ENCODE data around the gene AMBRA1. TPM values are rescaled to one million over a fixed set of nuclear protein-coding genes. Genes with fewer than 3 reads are reported as not detected.
A peak's percentile ranks its signal among the peaks of the same experiment; 100 is the strongest.

AMBRA1 gene
- polyA plus RNA-seq, 3 donors from 2014 or later = 5.3 to 12.8 (median 7.4) TPM

- no peak overlapping the region for H3K4me3 Mint-ChIP-seq
- peak overlapping the region in 2 of 6 donors; percentile 13 to 56 for H3K27ac Mint-ChIP-seq
- peaks cover 0 to 13% (median 10%) of the 10 kb centered on the region in 3 donors for H3K36me3 Mint-ChIP-seq
- no peaks in the 10 kb centered on the region for H3K9me3 Mint-ChIP-seq
- H3K27me3 Mint-ChIP-seq (ENCODE audit: low read depth in 3 of 3) = no peaks in the 10 kb centered on the region
- peaks cover 24 to 41% of the 10 kb centered on the region in 2 donors for H3K4me1 Mint-ChIP-seq
- no peak for DNase-seq
These were observed 81.5 kb downstream of the AMBRA1 start for GRCh38 chr11:46512261-46512881.

DNA sequence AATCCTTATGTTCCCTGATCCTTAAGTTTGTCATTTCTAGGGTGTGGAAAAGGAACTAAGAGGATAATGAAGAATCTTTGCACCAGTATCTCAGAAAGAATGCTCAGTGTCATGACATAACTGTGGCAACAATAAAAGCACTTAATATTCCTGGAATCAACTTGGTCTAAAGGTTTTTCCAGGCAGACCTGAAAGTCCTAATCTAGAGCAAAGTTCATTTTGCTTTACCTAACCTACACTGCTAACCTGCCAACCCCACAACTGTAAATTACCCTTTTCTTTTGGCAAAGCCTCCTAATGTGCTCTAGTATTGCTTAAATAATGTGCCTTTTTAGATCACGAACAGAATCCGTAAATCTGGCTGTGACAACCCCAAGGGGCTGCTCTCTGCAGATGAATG lies 82.5 kb downstream of the AMBRA1 start:
- peaks cover 0 to 1% (median 0%) of the 10 kb centered on the region in 3 donors for H3K27me3 Mint-ChIP-seq (ENCODE audit: low read depth in 3 of 3)
- H3K4me1 Mint-ChIP-seq = peaks cover 24 to 44% of the 10 kb centered on the region in 2 donors
- peak overlapping the region in 1 of 6 donors; percentile 28 for H3K27ac Mint-ChIP-seq
- no peaks in the 10 kb centered on the region for H3K9me3 Mint-ChIP-seq
- H3K4me3 Mint-ChIP-seq = no peak overlapping the region
- peaks cover 0 to 18% (median 14%) of the 10 kb centered on the region in 3 donors for H3K36me3 Mint-ChIP-seq
- no peak for DNase-seq

- Mint-ChIP-seq H3K27ac (no peak overlapping the region), H3K27me3 (ENCODE audit: low read depth in 3 of 3) (peaks cover 0 to 1% (median 0%) of the 10 kb centered on the region in 3 donors), H3K4me1 (peaks cover 7 to 29% of the 10 kb centered on the region in 2 donors), H3K9me3 (no peaks in the 10 kb centered on the region), H3K36me3 (peaks cover 0 to 24% (median 22%) of the 10 kb centered on the region in 3 donors), H3K4me3 (no peak overlapping the region)
- no peak for DNase-seq
These were observed 85.5 kb downstream of the AMBRA1 start for GRCh38 chr11:46508360-46508759.

GRCh38 chr11:46506483-46506791 lies 87.4 kb downstream of the AMBRA1 start:
- Mint-ChIP-seq H3K4me3 (no peak overlapping the region), H3K4me1 (peaks cover 5 to 20% of the 10 kb centered on the region in 2 donors), H3K36me3 (peaks cover 0 to 26% (median 25%) of the 10 kb centered on the region in 3 donors), H3K27ac (peak overlapping the region in 1 of 6 donors; percentile 22), H3K27me3 (ENCODE audit: low read depth in 3 of 3) (peaks cover 0 to 1% (median 0%) of the 10 kb centered on the region in 3 donors), H3K9me3 (no peaks in the 10 kb centered on the region)
- no peak for DNase-seq

DNA sequence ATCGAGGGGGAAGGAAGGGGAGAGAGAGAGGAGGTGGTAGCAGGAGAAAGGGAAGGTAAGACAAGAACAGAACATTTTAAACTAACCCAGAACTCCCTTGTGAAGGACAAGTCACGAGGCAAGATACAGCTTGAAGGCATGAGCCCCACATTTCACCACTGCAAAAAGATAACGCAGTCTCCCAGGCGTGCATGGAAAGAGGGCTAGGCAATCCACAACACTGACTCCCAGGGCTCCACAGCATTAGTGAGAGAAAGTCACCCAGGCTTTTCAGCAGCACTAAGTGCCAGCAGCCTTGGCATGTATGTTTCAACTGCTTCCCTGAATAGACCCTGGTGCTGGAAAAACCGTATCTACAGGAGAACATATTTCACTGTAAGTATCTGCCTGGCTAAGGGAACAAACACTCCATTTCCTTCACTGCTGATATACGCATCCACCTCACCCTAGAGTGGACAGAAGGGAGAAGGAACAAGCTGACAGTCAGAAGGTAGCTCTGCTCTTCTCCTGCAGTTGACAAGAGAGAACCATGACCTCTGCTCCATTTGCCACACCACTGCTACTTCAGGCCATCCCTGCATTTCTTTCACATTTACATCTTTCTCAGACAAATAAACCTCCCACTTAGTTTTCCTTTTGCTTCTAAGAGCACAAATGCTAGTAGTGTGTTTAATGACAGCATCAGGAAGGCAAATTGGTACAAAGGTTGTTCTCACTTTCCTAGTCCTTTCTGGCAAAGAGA lies 87.9 kb downstream of the AMBRA1 start:
- Mint-ChIP-seq H3K4me3 (no peak overlapping the region), H3K27ac (no peak overlapping the region), H3K36me3 (peaks cover 0 to 26% (median 25%) of the 10 kb centered on the region in 3 donors), H3K27me3 (ENCODE audit: low read depth in 3 of 3) (peaks cover 0 to 1% (median 0%) of the 10 kb centered on the region in 3 donors), H3K9me3 (no peaks in the 10 kb centered on the region), H3K4me1 (peaks cover 2 to 20% of the 10 kb centered on the region in 2 donors)
- DNase-seq = no peak

DNA sequence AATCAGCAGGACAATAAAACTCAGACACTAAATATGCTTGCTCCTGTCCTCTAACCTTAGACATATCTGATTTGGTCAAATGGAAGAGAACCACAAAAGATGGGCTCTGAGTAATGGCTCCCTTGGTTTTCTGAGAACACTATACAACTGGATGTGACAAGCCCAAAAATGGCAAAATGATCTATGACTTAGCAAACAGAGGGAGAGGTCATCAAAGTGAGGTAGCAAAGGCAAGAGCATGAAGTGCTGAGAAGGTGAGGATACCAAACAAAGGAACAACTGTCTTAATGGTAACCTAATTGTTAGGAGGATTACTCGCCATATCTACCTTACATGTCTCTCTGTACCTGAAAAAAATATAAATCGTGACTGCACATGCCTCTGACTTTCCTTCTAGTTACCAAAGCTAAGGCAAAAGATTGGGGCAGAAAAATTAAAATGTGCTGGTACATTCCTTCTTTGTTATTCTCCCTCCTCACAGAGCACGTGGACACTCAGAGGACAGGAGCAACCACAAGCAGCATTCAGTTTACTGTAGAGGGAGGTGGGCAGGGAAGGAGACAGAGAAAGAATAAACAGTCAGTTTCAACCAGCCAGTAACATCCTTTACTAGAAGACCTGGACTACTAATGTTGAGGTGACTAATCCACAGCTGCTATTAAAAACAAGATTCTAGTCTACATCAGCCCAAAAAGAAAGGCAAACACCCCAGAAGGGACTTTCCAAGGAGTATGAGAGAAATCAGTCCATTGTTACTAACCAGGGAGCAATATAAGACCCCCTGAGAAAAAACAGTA lies 88.8 kb downstream of the AMBRA1 start:
- Mint-ChIP-seq H3K36me3 (peaks cover 0 to 29% (median 26%) of the 10 kb centered on the region in 3 donors), H3K27me3 (ENCODE audit: low read depth in 3 of 3) (peaks cover 0 to 1% (median 0%) of the 10 kb centered on the region in 3 donors), H3K4me3 (no peak overlapping the region), H3K27ac (peak overlapping the region in 1 of 6 donors; percentile 38), H3K9me3 (no peaks in the 10 kb centered on the region), H3K4me1 (peaks cover 2 to 15% of the 10 kb centered on the region in 2 donors)
- no peak for DNase-seq

GRCh38 chr11:46499821-46500220 lies 94.0 kb downstream of the AMBRA1 start:
- no peaks in the 10 kb centered on the region for H3K9me3 Mint-ChIP-seq
- H3K4me3 Mint-ChIP-seq = no peak overlapping the region
- DNase-seq = no peak
- H3K36me3 Mint-ChIP-seq = peaks cover 0 to 22% (median 5%) of the 10 kb centered on the region in 3 donors
- H3K27ac Mint-ChIP-seq = no peak overlapping the region
- peaks cover 0 to 13% of the 10 kb centered on the region in 2 donors for H3K4me1 Mint-ChIP-seq
- no peaks in the 10 kb centered on the region for H3K27me3 Mint-ChIP-seq (ENCODE audit: low read depth in 3 of 3)

DNA sequence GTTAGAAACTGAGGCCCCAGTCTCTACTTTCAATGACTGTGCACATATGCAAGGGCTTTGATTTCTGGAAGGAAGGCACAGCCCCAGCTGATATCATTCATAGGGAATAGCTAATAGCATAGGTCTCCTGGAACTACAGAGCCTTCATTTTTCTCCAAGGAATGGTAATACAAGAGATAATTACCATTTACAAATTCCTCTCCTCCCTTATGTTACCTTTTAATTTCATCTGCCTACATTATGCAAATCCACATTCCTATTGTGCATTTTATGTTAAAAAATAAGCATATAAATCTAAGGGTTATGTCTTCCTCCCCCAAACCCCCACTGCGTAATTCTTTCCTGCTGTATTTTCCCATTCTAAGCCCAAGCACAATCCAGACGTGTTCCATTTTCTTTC lies 94.9 kb downstream of the AMBRA1 start:
- Mint-ChIP-seq H3K27ac (peak overlapping the region in 1 of 6 donors; percentile 46), H3K4me1 (peaks cover 0 to 13% of the 10 kb centered on the region in 2 donors), H3K36me3 (peaks cover 0 to 25% (median 6%) of the 10 kb centered on the region in 3 donors), H3K4me3 (no peak overlapping the region), H3K9me3 (no peaks in the 10 kb centered on the region), H3K27me3 (ENCODE audit: low read depth in 3 of 3) (no peaks in the 10 kb centered on the region)
- DNase-seq = no peak

- Mint-ChIP-seq H3K4me1 (peaks cover 0 to 13% of the 10 kb centered on the region in 2 donors), H3K9me3 (no peaks in the 10 kb centered on the region), H3K36me3 (peaks cover 0 to 29% (median 9%) of the 10 kb centered on the region in 3 donors), H3K27me3 (ENCODE audit: low read depth in 3 of 3) (no peaks in the 10 kb centered on the region), H3K4me3 (no peak overlapping the region), H3K27ac (peak overlapping the region in 5 of 6 donors; percentile 1 to 43 (median 22))
- DNase-seq = no peak
These were observed 95.6 kb downstream of the AMBRA1 start for GRCh38 chr11:46498179-46498578.

DNA sequence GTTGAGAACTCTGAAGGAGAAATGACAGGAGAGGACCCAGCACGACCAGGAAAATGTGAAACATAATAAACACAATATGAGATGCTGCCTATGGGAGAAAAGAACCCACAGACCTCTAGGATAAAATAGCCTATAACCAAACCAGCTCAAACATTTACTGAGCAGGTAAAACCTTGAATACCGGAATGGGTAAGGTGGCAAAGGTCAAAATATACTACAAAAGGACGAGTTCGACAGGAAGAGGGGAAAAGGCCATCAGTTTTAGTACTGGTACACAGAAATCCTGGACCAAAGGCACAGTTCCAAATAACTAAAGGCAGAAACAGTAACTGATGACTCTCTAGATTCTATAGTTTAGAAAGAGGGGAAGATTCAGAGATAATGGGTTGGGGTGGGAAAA lies 96.3 kb downstream of the AMBRA1 start:
- Mint-ChIP-seq H3K4me3 (no peak overlapping the region), H3K36me3 (peaks cover 0 to 29% (median 6%) of the 10 kb centered on the region in 3 donors), H3K9me3 (no peaks in the 10 kb centered on the region), H3K27ac (peak overlapping the region in 3 of 6 donors; percentile 1 to 43 (median 22)), H3K27me3 (ENCODE audit: low read depth in 3 of 3) (no peaks in the 10 kb centered on the region), H3K4me1 (peaks cover 0 to 13% of the 10 kb centered on the region in 2 donors)
- DNase-seq = no peak

DNA sequence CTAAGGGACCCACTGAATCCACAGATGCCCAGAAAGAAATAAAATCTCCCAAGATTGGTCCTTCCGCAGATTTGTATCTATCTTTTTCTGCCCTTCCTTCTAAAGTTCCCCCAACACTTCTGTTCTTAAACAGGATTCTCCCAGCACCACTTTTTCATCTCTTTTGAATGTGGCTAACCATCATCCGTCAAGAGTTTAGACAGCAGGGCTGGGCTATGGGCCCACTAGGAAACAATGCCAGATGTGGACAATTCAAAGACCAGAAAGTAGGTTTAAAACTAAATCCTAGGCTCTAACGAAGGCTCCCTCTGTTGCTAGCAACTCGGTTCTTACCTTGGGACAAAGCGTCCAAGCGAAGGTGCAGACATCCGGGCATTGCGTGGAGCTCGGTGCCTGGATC lies 100.0 kb downstream of the AMBRA1 start:
- peaks cover 0 to 35% (median 6%) of the 10 kb centered on the region in 3 donors for H3K36me3 Mint-ChIP-seq

GRCh38 chr11:46492532-46492931 lies 101.3 kb downstream of the AMBRA1 start:
- no peaks in the 10 kb centered on the region for H3K9me3 Mint-ChIP-seq
- H3K4me1 Mint-ChIP-seq = peaks cover 7 to 30% of the 10 kb centered on the region in 2 donors
- H3K4me3 Mint-ChIP-seq = no peak overlapping the region
- H3K27ac Mint-ChIP-seq = no peak overlapping the region
- H3K27me3 Mint-ChIP-seq (ENCODE audit: low read depth in 3 of 3) = no peaks in the 10 kb centered on the region
- peaks cover 0 to 30% (median 6%) of the 10 kb centered on the region in 3 donors for H3K36me3 Mint-ChIP-seq
- DNase-seq = no peak

More for the DNA sequence above, 100.0 kb downstream of the AMBRA1 start:
- H3K27me3 Mint-ChIP-seq (ENCODE audit: low read depth in 3 of 3) = no peaks in the 10 kb centered on the region
- H3K4me3 Mint-ChIP-seq = no peak overlapping the region
- H3K27ac Mint-ChIP-seq = no peak overlapping the region
- H3K9me3 Mint-ChIP-seq = no peaks in the 10 kb centered on the region
- DNase-seq = no peak
- peaks cover 7 to 35% of the 10 kb centered on the region in 2 donors for H3K4me1 Mint-ChIP-seq

- no peak for DNase-seq
- H3K4me3 Mint-ChIP-seq = no peak overlapping the region
- peaks cover 0 to 29% (median 6%) of the 10 kb centered on the region in 3 donors for H3K36me3 Mint-ChIP-seq
- peaks cover 7 to 27% of the 10 kb centered on the region in 2 donors for H3K4me1 Mint-ChIP-seq
- H3K9me3 Mint-ChIP-seq = no peaks in the 10 kb centered on the region
- no peaks in the 10 kb centered on the region for H3K27me3 Mint-ChIP-seq (ENCODE audit: low read depth in 3 of 3)
- H3K27ac Mint-ChIP-seq = peak overlapping the region in 2 of 6 donors; percentile 62 to 79
These were observed 102.0 kb downstream of the AMBRA1 start for GRCh38 chr11:46491661-46492330.

Measured in immature natural killer cell (primary cell).